Fibroblast of peridontal ligament (primary cell): ENCODE results near the gene FBRSL1.

Source experiments
- DNase-seq: peaks from one replicate; pipeline ENCODE4 v3.0.0-alpha.2; 2010; ENCODE audit errors: extremely low read depth

The FBRSL1 gene

DNA sequence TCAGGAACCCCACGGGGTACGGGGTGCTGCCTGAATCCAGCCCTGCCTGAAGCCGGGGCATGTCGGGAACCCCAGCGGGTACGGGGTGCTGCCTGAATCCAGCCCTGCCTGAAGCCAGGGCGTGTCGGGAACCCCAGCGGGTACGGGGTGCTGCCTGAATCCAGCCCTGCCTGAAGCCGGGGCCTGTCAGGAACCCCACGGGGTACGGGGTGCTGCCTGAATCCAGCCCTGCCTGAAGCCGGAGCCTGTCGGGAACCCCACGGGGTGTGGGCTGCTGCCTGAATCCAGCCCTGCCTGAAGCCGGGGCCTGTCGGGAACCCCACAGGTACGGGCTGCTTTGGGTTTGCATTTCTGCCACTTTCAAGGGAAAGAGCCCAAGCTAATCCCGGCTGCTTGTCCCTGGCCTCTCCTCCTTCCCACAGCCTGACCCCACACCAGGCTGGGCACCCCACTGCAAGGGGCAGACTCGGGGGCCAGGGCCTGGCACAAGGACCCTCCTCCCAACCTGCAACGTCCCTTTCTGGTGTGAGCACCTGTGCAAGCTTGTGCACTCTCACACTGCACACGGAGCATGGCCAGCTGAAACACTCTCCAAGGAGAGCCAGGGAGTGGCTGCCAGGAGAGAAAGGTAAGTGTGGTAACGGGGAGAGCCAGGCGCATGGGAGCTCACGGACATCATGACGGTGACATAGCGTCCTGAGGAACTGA lies 5.6 kb upstream of the FBRSL1 start:
- DNase-seq = no peak

DNA sequence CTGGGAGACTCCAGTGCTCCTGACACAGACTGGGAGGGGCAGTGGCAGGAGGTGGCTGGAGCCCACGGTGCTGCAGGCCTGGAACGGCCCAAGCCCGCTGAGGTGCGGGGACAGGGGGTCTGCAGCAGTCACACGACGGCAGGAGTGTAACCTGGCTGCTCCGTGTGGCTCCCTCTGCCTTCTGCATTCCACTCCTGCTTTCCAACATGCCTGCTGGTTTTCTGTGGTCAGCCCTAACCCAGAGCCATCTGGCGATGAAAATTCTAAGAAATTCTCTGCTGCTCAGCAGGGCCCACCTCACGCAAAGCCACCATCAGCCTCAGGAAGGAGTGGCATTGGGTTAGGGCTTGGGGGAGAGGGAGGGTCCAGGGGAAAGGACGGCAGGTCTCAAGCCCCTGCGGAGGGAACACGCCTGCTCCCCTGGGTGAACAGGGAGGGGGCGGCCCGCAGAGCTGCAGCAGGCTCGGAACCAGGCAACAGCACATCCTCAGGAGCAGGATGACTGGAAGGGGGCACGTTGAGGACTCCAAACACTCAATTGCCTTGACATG lies 5.0 kb upstream of the FBRSL1 start:
- DNase-seq = peak; percentile 5

DNA sequence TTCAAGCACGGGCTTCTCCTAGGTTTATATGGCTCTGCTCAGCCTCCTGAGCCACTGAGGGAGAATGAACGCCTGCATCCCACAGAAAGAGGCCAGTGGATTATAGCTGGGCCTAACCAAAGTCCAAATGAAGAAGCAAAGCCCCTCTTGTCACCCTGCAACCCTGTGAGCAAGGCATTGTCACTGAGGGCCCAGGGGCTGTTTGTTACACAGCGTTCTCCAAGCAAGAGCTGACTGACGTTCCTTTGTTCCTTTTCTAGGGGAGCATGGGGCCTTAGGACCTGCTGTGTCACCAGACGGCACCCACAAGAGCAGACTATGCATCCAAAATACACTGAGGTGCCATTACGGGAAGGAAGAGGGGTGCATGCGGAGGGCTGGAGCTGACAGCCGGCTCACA lies 4.3 kb upstream of the FBRSL1 start:
- DNase-seq = no peak

DNA sequence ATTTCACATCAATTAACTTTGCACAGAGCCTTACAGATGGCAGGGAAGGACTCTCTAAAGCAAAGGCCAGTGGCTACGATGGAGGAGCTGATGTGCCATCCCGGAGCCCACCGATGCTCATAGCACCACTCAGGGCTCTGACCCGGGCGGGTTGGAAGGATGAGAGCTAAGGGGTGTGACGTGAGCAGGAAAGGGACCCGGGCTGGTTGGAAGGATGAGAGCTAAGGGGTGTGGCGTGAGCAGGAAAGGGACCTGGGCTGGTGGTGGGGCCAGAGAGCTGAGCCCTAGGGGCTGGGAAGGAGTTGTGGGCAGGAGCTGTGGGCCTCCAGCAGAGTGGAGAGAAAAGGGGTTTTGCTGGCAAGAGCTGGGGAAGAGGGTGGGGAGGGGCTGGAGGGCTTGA lies 3.8 kb upstream of the FBRSL1 start:
- DNase-seq = no peak

DNA sequence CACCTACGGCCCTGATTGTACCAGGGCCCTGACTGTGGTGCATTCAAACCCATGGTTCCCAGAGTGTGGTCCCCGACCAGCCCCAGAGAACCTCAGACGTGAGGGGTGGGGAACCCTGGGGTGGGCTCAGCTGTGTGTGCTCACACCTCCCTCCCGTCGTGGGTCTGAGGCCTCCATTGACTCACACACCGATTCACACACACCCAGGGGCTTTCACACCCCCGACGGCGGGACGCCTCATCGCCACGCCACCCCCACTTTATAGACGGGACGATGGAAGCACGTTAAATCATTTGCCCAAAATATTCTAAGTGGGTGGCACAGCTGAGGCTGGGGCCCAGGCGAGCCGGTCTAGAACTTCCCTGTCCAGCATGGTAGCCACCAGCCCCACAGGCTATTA lies 3.4 kb upstream of the FBRSL1 start:
- DNase-seq = no peak

DNA sequence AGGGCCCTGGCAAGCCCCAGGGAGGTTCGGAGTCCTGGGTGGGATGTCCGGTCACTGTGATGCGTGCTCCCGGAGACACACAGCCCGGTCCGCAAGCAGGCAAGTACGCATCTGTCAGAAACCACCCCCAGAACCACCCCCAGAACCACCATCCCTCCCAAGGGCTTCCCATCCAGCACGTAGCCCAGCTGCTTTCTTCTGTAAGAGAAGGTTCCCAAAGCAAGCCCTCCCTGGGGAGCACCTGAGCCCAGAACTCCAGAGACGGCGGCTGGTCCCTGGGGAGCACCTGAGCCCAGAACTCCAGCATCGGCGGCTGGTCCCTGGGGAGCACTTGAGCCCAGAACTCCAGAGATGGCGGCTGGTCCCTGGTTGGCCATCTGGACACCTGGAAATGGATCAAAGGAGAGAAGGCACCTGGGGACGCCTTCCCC lies 2.6 kb upstream of the FBRSL1 start:
- no peak for DNase-seq

DNA sequence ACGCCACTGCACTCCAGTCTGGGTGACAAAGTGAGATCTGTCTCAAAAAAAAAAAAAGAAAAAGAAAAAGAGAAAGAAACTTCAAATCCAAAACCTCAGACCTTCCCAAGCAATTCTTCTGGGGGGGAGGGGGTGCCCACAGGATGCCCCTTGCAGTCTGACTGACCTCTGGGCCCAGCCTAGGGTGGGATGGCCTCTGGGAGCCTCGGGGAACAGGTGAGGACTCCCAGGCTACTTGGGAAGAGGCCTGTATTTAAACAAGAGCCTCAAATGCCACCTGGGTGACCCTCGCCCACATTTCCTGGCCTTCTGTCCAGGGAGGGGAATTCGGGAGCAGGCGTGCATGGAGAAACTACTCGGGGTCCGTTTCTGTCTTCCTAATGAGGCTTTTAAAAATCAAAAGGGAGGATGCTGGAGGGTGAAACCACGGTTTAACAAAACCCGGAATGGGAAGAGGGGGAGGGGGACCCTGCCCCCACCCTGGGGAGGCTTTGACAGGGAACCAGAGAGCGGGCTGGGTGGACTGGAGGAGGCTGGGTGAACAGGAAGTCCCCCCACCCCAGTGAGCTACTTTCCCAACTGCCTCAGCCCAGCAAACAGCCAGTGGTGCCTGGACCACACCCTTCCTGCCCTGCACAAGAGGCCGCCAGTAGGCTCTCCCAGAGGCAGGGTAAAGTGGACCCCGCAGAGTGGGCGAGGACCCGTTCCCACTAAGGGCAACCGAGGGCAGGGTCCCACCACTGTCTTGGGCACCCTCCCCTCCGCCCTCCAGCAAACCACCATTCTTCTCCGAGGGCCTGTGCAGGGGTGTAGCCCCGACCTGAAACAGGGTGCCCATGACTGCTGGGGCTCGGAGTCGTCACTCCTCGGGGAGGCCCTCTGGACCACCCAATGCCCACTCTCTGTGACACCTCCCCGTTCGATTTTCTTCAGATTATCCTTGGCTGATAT lies 1.5 kb upstream of the FBRSL1 start:
- no peak for DNase-seq

DNA sequence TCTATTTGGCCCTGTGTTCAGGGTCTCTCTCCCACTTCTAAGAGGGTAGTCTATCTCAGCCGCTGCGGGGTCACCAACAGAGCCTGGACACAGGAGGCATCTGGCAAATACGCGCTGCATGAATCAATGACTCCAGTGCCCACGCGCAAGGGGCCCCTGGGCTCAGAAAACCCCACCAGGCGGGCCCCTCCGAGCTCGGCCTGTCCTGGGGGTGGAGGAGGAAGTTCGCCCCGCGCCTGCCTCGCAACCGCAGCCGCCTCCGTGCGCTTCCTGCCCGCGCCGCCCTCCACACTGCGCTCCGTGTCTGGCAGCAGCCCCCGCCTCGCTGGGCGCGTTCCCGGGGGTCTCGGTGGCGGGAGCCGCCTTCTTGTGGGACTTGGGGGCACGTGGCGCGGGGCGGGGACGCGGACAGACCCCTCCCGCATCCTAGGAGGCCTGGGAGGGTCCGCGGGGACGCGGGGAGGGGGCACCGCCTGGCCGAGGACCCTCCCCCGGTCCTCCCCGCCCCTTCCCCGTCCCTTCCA lies 811 bp upstream of the FBRSL1 start:
- DNase-seq = no peak

DNA sequence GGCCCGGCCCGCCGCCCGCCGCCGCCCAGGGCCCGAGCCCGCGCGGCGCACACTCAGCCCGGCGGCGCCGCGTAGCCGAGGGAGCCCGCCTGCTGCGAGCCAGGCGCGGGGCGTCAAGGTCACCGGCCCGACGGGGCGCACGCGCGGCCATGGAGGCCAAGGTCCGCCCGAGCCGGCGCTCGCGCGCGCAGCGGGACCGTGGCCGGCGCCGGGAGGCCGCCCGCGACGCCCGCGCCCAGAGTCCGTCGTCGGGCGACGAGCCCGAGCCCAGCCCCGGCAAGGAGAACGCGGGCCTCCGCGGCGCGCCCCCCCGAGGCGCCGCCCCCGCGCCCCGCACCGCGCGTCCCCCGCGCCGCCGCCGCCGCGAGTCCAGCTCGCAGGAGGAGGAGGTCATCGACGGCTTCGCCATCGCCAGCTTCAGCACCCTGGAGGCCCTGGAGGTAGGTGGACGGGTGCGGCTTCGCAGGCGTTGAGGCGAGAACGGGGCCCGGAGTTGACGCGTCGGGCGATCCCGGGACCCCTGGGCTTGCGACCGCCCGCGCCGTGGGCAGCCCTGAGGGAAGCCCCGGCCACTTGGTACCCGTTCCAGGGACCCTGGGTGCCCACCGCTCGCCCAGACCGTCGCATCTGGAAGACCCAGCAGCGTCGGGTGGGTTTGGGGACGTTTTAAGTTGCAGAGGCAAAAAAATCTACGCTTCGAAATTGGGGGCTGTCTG lies 629 bp downstream of the FBRSL1 start:
- no peak for DNase-seq

DNA sequence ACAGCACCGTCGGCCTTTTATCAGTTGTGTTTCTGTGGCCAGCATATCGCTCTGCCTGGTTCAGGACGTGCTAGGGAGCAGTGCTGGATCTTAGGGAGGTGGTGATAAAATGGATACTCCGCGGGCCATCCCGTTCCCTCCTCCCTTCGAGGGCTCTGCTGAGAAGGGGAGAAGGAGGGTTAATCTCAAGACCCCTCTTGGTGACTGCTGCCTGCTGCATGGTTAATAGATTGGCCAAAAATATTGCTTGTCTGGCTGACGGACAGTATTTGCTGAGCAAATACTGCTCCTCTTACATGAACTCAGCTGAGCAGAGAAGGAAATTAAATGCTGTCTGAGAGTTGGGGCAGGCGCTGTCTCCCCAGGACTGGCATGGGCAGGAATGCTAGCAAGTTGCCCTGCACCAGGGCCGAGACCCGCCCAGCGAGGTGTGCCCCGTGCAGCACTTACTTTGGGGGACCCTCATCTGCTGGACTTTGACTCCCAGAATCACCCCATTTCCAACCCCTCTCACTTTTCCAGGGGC lies 1.2 kb downstream of the FBRSL1 start:
- DNase-seq = peak; percentile 5

DNA sequence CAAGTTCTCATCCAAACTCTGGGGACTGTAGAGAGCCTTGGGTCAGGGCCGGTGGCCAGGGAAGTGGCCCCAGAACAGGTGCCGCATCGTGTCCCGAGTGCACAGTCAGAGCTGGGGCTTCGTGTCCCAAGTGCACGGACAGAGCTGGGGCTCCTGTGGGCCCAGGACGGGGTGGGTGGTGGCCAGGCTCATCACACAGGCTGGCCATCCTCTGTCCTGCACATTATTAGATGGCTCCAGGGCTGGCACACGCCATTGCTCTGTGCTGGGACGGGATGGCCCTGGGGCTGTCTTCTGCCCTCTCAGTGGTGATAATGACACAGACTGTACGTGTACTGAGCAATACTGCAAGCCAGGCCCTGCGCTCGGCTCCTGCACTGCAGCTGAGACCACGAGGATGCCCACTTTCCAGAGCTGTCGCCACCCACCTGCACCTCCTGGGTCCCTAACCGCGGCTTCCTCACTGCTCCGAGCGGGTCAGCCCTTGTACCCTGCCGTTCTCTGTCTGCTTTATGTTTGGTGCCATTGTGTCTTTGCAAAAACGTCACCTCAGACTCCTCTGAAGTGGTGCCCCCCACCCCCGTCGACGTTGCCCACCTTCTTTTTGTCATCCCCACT lies 1.9 kb downstream of the FBRSL1 start:
- DNase-seq = no peak

DNA sequence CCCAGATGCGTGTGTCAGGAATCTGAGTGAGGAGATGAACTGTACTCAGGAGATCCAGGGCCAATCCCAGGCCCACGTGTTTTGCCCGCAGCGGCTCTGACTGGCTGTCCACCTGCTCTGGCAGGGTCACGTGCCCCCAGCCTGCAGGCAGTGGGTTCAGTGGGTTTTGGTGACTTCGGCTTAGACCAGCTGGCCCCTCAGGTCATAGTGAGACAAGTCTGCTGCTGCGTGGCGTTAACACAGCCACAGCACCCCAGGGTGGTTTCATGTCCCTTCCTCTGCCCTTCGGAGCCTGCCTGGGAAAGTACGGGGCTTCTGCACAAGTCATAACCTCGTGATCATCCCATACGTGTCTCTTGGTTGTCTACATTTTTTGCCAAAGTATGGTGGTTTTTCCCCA lies 2.6 kb downstream of the FBRSL1 start:
- no peak for DNase-seq

DNA sequence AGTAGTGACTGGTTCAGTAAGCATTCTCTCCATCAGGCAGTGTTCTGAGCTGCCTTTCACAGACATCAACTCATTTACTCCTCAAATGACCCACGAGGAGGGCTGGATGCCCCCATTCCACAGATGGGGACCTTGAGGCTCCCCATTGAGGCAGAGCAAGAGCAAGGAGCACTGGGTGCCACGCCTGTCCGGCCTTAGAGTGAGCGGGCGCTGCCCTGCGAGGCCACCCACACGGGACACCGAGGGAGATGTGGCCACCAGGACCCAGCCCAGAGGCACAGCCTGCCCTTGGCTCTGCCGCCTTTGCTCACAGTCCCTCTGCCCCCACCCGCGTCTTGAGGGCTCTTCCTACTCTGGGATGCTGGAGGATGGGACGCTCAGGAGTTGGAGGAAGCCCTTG lies 3.0 kb downstream of the FBRSL1 start:
- DNase-seq = no peak

DNA sequence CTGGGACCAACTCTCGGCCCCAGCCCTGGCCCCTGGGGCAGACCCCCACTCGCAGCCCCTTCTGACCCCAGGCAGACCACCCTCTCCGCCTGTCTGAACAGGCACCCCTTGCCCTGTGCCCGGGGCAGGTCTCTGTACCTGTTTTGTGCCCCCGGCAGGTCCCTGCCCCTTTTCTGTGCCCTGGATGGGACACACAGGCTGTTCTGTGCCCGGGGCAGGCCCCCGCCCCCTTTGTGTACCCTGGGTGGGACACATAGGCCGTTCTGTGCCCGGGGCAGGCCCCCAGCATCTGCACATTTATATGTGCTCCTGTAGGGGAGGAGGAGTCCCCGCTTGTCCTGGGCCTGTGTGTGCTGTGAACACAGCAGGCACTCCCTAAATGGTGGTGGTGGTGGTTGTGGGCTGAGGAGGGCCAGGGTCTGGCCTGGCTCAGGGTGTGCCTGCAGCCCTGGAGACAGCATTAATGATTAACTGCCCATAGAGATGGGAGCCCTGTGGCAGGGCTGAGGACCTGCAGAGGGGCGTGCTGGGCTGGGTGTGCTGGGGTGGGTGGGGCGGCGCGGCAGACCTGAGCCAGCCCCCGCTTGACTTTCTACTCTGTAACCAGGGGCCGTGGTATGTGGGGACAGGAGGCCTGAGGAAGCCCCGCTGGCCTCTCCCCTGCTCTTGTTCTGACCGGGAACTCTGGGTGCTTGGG lies 3.7 kb downstream of the FBRSL1 start:
- DNase-seq = no peak

DNA sequence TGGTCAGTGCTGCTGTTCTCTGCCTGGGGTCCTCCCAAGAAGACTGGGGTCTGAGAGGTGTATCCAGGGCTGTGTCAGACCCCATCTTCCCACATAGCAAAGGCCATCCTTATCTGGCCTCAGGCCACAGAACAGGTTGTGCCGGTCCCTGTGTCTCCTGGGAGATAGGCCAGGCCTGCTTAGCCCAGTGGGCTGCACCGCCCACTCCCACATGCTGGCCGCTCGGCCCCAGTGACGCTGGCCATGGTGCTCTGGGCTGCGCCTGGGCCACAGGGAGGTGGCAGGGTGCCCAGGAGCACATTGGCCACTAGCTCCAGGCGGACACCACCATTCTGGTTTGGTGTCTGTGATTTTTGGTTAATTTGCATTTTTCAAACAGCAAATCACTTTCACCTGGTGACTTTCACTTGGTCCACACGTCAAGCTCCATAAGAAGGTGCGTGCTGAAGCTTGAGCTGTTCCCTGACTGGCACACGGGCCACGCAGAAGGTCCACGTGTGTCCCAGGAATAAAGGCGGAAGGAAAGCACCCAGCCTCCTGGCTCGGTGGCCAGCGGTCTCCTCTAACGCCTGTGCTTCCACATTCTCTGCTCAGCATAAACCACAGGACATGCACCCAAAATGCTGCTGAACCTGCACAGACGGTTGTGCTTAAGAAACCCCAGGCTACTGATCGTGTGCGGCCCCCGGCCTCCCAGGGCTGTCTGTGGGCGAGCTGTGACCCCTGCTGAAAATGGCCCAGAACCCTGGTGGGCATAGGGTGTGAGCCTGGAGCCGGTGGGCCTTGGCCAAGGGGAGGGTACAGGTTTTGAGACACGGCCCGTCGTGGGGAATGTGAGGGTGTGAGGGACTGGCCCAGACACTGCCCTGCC lies 4.6 kb downstream of the FBRSL1 start:
- no peak for DNase-seq

DNA sequence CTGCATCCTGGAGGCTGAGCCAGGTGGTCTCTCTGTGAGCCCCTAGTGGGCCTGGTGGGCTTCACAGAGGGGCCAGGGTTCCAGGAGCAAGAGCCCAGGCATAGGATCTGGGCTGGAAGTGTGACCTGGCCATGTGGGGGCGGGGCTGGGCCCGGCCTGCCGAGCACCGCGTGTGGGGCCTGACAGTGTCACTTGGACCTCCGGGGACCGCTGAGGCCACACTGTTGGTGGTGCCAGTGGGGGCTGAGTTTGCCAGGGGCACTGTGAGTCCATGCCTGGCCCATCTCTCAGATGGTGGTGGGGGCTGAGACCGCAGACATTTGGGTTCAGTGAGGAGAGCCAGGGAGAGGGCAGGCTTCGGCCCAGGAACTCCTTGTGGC lies 5.2 kb downstream of the FBRSL1 start:
- no peak for DNase-seq

DNA sequence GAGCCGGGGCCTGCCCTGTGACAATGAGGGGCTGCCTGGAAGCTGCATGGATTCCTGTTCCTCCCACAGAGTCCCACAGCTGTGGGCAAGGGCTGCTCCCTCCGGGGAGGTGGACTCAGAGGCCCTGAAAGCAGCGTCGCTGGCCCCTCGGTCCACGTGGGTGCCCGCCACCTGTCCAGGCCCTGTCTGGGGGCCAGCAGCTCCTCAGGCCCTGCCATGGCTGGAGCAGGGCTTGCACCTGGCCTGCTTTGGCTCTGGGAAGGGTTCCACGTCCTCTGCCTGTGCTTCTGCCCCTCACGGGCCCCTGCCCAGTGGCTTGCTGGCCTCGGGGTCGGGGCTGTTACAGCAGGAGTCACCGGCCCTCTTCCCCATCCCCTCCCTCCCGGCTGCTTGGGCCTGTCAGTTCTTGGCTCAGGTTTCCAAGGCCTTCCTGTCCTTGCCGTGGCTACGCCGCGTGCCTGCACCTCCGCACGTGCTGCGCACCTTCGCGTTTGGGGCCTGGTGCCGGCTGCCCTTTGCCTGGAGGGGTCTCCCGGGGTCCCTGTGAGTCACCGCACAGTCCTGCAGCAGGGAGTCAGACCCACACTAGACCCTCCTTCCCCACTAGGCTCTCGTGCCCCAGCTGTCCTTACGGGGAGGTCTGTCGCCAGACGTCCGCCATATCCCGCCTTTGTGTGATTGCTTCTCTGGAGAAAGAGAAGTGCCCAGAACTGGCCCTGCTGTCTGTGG lies 5.8 kb downstream of the FBRSL1 start:
- no peak for DNase-seq

DNA sequence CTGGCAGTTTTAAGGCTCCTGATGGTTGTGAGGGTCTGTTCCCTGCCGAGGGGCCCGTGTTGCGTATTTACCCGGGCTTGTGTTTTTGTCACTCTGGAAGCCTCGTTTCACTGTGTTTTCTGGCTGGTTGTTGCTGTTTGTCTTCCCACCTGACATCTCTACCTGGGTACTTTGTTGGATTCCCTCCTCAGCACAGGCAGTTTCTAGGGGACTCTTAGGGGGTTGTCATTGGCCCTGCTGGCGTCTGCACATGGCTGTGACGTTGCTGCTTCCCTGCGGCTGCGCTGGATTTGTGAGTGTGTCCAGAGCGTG lies 6.4 kb downstream of the FBRSL1 start:
- no peak for DNase-seq

DNA sequence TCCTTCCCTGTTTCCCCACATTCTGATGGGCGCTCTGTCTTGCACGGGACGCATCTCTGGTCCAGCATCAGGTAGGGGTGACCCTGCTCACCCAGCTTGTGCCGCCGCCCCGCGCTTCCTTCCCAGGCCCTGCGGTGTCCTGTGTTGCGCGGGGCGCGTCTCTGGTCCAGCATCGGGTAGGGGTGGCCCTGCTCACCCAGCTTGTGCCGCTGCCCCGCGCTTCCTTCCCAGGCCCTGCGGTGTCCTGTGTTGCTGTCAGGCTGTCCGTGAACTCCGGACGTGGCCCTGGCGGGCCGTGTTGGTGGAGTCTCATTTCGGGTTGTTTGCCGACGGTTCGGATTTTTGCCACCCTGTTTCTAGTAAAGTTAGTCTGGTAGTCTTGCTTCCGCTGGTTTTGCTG lies 6.8 kb downstream of the FBRSL1 start:
- no peak for DNase-seq
